ENCODE data around the gene SLC13A2. TPM values are rescaled to one million over a fixed set of nuclear protein-coding genes. Genes with fewer than 3 reads are reported as not detected.

SLC13A2 gene
- total and polyA plus RNA-seq, 2 donors (not counting 3 experiments of a cell fraction or from before 2014, with no cell fraction given) = not detected

DNA sequence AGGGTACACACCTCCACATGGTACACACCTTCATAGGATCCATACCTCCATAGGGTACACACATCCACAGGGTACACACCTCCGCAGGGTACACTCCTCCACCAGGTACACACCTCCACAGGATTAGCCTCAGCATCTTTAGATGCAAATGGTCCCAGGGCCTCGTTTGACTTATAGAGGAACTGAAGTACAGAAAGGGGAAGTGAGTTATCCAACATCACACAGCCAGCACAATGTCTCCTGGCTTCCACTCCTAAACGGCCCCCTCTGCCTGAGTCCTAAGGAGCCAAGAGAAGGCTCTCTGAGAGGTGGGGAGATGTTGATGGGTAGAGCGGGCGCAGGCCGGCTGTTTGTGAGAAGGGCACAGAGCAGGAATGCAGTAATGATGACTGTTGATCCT lies 44.7 kb downstream of the SLC13A2 start:
- Histone ChIP-seq H3K9me1 (replicated peaks; ENCODE audit: control insufficient read depth, extremely low read depth, insufficient read depth, low read length) (no peaks in the 10 kb centered on the region), H2AFZ (ENCODE audit: low read depth, low read length) (no peak overlapping the region), H3K27me3 (ENCODE audit: control insufficient read depth in 2 of 2, insufficient read depth in 2 of 2, low read length in 2 of 2) (peaks cover 0 to 3% of the 10 kb centered on the region in 2 experiments), H3K4me3 (replicated peaks in 1 of 3; ENCODE audit: insufficient read depth in 1 of 3, low read depth in 1 of 3, low read length in 3 of 3) (no peak overlapping the region), H3K4me2 (ENCODE audit: insufficient read depth, low read length) (no peak overlapping the region), H3K9ac (replicated peaks; ENCODE audit: extremely low read depth, insufficient read depth, low read length) (no peak overlapping the region), H3K79me2 (ENCODE audit: control insufficient read depth, insufficient read depth, low read length) (no peaks in the 10 kb centered on the region), H4K20me1 (replicated peaks; ENCODE audit: control insufficient read depth, extremely low read depth, insufficient read depth, low read length) (no peaks in the 10 kb centered on the region), H3K9me3 (replicated peaks; ENCODE audit: control insufficient read depth, insufficient read depth, low read length) (no peaks in the 10 kb centered on the region), H3K4me1 (ENCODE audit: control insufficient read depth, extremely low read depth, insufficient read depth, low read length) (no peaks in the 10 kb centered on the region), H3K27ac (ENCODE audit: insufficient read depth, low read depth, low read length) (no peak overlapping the region), H3K36me3 (ENCODE audit: control insufficient read depth in 2 of 2, extremely low read depth in 1 of 2, insufficient read depth in 2 of 2, low read length in 2 of 2) (no peaks in the 10 kb centered on the region)
- ChIA-PET CTCF (no interaction called here), POLR2A (no interaction called here)
- dilution Hi-C loops (cut with MboI; ENCODE audit: extremely low pct_ligation_motif_present, low sequenced_read_pairs) (no loop called here), intact Hi-C loops (cut with micrococcal nuclease) (no loop called here)
- FAIRE-seq = no peak
- BruUV-seq (replicated peaks) = no TSS peak
- DNase-seq (ENCODE audit: low read depth, low spot score) = no peak
- TF ChIP-seq GATA2 (IDR thresholded peaks at IDR 0.05; ENCODE audit: insufficient read depth, insufficient read length, low read depth, low read length) (no peak), POLR2A (IDR thresholded peaks at IDR 0.05; ENCODE audit: low read depth, low read length) (no peak), JUN (IDR thresholded peaks at IDR 0.05; ENCODE audit: borderline replicate concordance, insufficient read depth, insufficient read length, low read depth) (no peak)
- TF ChIP-seq, protein P1, sequence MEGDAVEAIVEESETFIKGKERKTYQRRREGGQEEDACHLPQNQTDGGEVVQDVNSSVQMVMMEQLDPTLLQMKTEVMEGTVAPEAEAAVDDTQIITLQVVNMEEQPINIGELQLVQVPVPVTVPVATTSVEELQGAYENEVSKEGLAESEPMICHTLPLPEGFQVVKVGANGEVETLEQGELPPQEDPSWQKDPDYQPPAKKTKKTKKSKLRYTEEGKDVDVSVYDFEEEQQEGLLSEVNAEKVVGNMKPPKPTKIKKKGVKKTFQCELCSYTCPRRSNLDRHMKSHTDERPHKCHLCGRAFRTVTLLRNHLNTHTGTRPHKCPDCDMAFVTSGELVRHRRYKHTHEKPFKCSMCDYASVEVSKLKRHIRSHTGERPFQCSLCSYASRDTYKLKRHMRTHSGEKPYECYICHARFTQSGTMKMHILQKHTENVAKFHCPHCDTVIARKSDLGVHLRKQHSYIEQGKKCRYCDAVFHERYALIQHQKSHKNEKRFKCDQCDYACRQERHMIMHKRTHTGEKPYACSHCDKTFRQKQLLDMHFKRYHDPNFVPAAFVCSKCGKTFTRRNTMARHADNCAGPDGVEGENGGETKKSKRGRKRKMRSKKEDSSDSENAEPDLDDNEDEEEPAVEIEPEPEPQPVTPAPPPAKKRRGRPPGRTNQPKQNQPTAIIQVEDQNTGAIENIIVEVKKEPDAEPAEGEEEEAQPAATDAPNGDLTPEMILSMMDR (IDR thresholded peaks at IDR 0.05; ENCODE audit: extremely low read depth in 1 of 2, insufficient read depth in 1 of 2, low read depth in 1 of 2, low read length in 2 of 2) = no peak

DNA sequence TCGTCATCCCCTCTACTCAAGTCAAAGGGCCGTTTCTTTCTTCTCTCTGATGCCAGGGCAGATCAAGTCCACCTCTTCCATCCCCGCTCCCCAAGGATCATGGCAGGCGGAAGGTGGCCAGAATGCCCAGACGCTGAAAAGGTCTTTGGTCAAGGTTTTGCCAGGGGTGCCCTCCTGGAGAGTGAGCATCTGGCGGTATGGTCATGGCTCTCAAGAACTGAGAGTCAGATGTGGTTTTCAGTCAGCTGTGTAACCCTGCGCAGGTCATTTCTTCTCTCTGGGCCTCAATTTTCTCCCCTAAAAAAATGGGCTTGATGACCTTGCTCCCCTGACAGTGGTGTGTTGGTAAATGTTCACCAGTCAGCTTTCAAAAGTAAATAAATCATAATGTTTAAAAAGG lies 45.1 kb downstream of the SLC13A2 start:
- Histone ChIP-seq H3K27ac (ENCODE audit: insufficient read depth, low read depth, low read length) (no peak overlapping the region), H2AFZ (ENCODE audit: low read depth, low read length) (no peak overlapping the region), H3K36me3 (ENCODE audit: control insufficient read depth in 2 of 2, extremely low read depth in 1 of 2, insufficient read depth in 2 of 2, low read length in 2 of 2) (no peaks in the 10 kb centered on the region), H3K4me1 (ENCODE audit: control insufficient read depth, extremely low read depth, insufficient read depth, low read length) (no peaks in the 10 kb centered on the region), H4K20me1 (replicated peaks; ENCODE audit: control insufficient read depth, extremely low read depth, insufficient read depth, low read length) (no peaks in the 10 kb centered on the region), H3K9ac (replicated peaks; ENCODE audit: extremely low read depth, insufficient read depth, low read length) (no peak overlapping the region), H3K4me3 (replicated peaks in 1 of 3; ENCODE audit: insufficient read depth in 1 of 3, low read depth in 1 of 3, low read length in 3 of 3) (no peak overlapping the region), H3K4me2 (ENCODE audit: insufficient read depth, low read length) (no peak overlapping the region), H3K79me2 (ENCODE audit: control insufficient read depth, insufficient read depth, low read length) (no peaks in the 10 kb centered on the region), H3K9me3 (replicated peaks; ENCODE audit: control insufficient read depth, insufficient read depth, low read length) (no peaks in the 10 kb centered on the region), H3K27me3 (ENCODE audit: control insufficient read depth in 2 of 2, insufficient read depth in 2 of 2, low read length in 2 of 2) (peaks cover 0 to 3% of the 10 kb centered on the region in 2 experiments), H3K9me1 (replicated peaks; ENCODE audit: control insufficient read depth, extremely low read depth, insufficient read depth, low read length) (no peaks in the 10 kb centered on the region)
- no TSS peak for BruUV-seq (replicated peaks)
- dilution Hi-C loops (cut with MboI; ENCODE audit: extremely low pct_ligation_motif_present, low sequenced_read_pairs) (no loop called here), intact Hi-C loops (cut with micrococcal nuclease) (no loop called here)
- POLR2A ChIA-PET = no interaction called here
- CTCF ChIA-PET = no interaction called here
- FAIRE-seq (no peak), DNase-seq (ENCODE audit: low read depth, low spot score) (no peak)
- TF ChIP-seq EZH2 (IDR thresholded peaks at IDR 0.05; ENCODE audit: borderline replicate concordance, low read depth, low read length, severe bottlenecking) (no peak), FOS (IDR thresholded peaks at IDR 0.05; ENCODE audit: borderline replicate concordance, insufficient read depth, low read length) (no peak), GATA2 (IDR thresholded peaks at IDR 0.05; ENCODE audit: insufficient read depth, insufficient read length, low read depth, low read length) (no peak), JUN (IDR thresholded peaks at IDR 0.05; ENCODE audit: borderline replicate concordance, insufficient read depth, insufficient read length, low read depth) (no peak), POLR2AphosphoS5 (IDR thresholded peaks at IDR 0.05; ENCODE audit: insufficient read depth, low read depth, low read length) (no peak), POLR2A (IDR thresholded peaks at IDR 0.05; ENCODE audit: low read depth, low read length) (no peak), MYC (IDR thresholded peaks at IDR 0.05; ENCODE audit: low read depth, low read length) (no peak)
- TF ChIP-seq, protein P1 (IDR thresholded peaks at IDR 0.05; ENCODE audit: extremely low read depth in 1 of 2, insufficient read depth in 1 of 2, low read depth in 1 of 2, low read length in 2 of 2) = no peak
- TF ChIP-seq, protein P2, sequence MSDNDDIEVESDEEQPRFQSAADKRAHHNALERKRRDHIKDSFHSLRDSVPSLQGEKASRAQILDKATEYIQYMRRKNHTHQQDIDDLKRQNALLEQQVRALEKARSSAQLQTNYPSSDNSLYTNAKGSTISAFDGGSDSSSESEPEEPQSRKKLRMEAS (IDR thresholded peaks at IDR 0.05; ENCODE audit: insufficient read depth, insufficient read length) = no peak
